ENCODE measurements around the gene MON1A. TPM values are rescaled to one million over a fixed set of nuclear protein-coding genes. Genes with fewer than 3 reads are reported as not detected.
A peak's percentile ranks its signal among the peaks of the same experiment; 100 is the strongest.

The MON1A gene, protein sequence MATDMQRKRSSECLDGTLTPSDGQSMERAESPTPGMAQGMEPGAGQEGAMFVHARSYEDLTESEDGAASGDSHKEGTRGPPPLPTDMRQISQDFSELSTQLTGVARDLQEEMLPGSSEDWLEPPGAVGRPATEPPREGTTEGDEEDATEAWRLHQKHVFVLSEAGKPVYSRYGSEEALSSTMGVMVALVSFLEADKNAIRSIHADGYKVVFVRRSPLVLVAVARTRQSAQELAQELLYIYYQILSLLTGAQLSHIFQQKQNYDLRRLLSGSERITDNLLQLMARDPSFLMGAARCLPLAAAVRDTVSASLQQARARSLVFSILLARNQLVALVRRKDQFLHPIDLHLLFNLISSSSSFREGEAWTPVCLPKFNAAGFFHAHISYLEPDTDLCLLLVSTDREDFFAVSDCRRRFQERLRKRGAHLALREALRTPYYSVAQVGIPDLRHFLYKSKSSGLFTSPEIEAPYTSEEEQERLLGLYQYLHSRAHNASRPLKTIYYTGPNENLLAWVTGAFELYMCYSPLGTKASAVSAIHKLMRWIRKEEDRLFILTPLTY
- total RNA-seq, result 18.1 and 19.1 TPM in 2 replicates

DNA sequence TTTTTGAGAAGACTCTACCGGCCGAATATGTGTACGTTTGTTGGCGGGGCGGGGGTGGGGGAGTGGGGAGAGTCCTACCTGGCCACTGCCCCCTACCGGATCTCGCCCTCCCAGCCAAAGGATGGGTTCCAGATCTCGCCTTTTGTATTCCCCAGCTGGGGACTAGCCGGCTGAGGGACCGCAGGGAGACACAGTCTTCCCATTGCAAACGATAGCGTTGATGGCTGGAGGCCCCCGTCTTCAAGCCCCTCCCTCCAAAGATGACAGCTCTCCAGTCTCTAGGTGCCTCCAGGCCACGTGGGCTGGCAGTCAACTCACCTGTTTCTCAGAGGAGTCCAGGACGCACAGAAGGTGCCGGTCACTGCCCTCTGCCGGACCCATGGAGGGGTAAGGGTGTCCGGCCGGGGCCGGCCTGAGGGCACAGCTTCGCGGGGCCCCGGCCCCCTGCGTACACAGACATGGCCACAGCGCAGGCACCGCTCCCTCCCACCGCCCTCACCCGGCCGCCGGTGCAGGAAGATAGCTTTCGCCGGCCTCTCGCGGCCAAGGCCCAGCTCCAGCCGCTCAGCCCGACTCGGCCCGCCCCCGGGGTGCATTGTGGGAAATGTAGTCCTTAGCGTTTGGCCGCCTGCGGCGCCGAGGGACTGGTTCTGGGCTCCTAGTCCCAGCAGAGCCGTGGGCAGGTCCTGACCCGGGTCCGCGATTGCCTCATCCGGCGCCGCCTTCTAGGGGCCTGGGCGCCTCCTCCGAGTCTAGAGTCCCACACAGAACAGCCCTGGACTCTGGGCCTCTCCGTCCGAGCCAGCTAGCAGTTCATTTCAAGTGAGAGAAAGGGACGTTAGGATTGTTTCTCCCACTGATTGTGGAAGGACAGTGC is at the start of gene MON1A:
TSS of gene MON1A (minus strand) at position 521 of the 877 bp plus-strand sequence. CDS start 16,465 bp downstream, outside the sequence.
- TF ChIP-seq, protein P1, sequence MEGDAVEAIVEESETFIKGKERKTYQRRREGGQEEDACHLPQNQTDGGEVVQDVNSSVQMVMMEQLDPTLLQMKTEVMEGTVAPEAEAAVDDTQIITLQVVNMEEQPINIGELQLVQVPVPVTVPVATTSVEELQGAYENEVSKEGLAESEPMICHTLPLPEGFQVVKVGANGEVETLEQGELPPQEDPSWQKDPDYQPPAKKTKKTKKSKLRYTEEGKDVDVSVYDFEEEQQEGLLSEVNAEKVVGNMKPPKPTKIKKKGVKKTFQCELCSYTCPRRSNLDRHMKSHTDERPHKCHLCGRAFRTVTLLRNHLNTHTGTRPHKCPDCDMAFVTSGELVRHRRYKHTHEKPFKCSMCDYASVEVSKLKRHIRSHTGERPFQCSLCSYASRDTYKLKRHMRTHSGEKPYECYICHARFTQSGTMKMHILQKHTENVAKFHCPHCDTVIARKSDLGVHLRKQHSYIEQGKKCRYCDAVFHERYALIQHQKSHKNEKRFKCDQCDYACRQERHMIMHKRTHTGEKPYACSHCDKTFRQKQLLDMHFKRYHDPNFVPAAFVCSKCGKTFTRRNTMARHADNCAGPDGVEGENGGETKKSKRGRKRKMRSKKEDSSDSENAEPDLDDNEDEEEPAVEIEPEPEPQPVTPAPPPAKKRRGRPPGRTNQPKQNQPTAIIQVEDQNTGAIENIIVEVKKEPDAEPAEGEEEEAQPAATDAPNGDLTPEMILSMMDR (IDR thresholded peaks at IDR 0.05; ENCODE audit: insufficient read depth, low read length, poor library complexity, severe bottlenecking), result peak; percentile 62

DNA sequence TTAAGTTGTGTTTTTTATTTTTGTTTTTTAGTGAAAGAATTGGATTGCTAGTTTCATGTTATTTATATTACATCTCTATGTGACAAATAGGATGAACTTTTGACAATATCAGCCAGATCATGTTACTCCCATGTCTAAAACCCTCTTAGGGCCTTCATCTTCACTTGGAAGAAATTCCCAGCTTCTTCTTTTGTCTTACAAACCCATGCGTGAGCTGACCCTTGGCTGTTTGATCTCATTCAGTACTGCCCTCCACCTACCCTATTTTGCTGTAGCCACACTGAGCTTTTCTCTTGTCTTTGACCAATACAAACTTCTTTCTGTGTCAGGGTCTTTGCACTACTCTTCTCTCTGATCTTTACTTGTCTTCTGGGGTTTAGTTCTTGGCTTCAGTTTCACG is 47.3 kb upstream of the MON1A start:
- Histone ChIP-seq H3K36me3 (ENCODE audit: control insufficient read depth, insufficient read depth, low read length) (no peaks in the 10 kb centered on the region), H3K4me3 (ENCODE audit: low read depth, low read length) (no peak overlapping the region), H3K27me3 (ENCODE audit: control insufficient read depth, insufficient read depth, low read length) (no peaks in the 10 kb centered on the region)
- TF ChIP-seq, protein P1 (IDR thresholded peaks at IDR 0.05; ENCODE audit: insufficient read depth, low read length, poor library complexity, severe bottlenecking), result no peak
- no peak for DNase-seq (ENCODE audit: low read depth)

More for the DNA sequence above, at the start of gene MON1A:
- no peaks in the 10 kb centered on the region for H3K27me3 ChIP-seq (ENCODE audit: control insufficient read depth, insufficient read depth, low read length)
- H3K4me3 ChIP-seq (ENCODE audit: low read depth, low read length), result peak within 1 kb of the TSS; percentile 79
- DNase-seq (ENCODE audit: low read depth), result no peak
- H3K36me3 ChIP-seq (ENCODE audit: control insufficient read depth, insufficient read depth, low read length), result no peaks in the 10 kb centered on the region

DNA sequence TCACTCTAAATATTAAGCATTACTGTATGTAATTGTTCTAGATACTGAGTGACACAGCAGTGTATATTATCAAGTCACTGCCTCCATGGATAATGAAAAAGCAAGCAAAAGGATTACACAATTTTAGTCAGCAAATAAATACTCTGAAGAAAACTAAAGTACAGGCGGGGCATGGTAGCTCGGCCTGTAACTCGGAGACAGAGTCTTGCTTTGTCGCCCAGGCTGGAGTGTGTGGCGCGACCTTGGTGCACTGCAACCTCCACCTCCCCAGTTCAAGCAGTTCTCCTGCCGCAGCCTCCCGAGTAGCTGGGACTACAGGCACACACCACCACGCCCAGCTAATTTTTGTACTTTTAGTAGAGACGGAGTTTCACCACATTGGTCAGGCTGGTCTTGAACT is 43.0 kb upstream of the MON1A start:
- Histone ChIP-seq H3K36me3 (ENCODE audit: control insufficient read depth, insufficient read depth, low read length) (no peaks in the 10 kb centered on the region), H3K4me3 (ENCODE audit: low read depth, low read length) (no peak overlapping the region), H3K27me3 (ENCODE audit: control insufficient read depth, insufficient read depth, low read length) (no peaks in the 10 kb centered on the region)
- TF ChIP-seq, protein P1 (IDR thresholded peaks at IDR 0.05; ENCODE audit: insufficient read depth, low read length, poor library complexity, severe bottlenecking), result no peak
- DNase-seq (ENCODE audit: low read depth), result no peak

DNA sequence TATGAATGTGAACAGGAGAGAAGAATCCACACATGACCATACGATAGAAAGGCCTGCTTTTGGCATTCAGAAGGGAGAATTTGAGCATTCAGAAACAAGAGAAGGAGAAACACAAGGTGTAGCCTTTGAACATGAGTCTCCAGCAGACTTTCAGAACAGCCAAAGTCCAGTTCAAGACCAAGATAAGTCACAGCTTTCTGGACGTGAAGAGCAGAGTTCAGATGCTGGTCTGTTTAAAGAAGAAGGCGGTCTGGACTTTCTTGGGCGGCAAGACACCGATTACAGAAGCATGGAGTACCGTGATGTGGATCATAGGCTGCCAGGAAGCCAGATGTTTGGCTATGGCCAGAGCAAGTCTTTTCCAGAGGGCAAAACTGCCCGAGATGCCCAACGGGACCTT is 38.7 kb upstream of the MON1A start:
- no peaks in the 10 kb centered on the region for H3K27me3 ChIP-seq (ENCODE audit: control insufficient read depth, insufficient read depth, low read length)
- TF ChIP-seq, protein P1 (IDR thresholded peaks at IDR 0.05; ENCODE audit: insufficient read depth, low read length, poor library complexity, severe bottlenecking), result no peak
- no peak overlapping the region for H3K4me3 ChIP-seq (ENCODE audit: low read depth, low read length)
- H3K36me3 ChIP-seq (ENCODE audit: control insufficient read depth, insufficient read depth, low read length), result no peaks in the 10 kb centered on the region
- DNase-seq (ENCODE audit: low read depth), result no peak

DNA sequence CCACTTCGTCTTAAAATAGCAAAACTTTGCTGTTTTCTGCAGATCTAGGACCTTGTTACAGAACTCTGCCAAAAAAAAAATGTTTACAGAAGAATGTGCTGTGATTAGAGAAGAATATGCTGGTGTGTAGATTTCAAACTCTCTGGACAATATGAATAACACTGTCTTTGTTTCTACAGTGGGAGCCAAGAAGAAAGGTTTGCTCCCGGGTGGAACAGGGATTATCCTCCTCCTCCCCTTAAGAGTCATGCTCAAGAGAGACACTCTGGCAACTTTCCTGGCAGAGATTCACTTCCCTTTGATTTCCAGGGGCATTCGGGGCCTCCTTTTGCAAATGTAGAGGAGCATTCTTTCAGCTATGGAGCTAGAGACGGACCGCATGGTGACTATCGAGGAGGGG is 37.7 kb upstream of the MON1A start:
- H3K36me3 ChIP-seq (ENCODE audit: control insufficient read depth, insufficient read depth, low read length), result no peaks in the 10 kb centered on the region
- no peak for DNase-seq (ENCODE audit: low read depth)
- no peak overlapping the region for H3K4me3 ChIP-seq (ENCODE audit: low read depth, low read length)
- no peaks in the 10 kb centered on the region for H3K27me3 ChIP-seq (ENCODE audit: control insufficient read depth, insufficient read depth, low read length)
- TF ChIP-seq, protein P1 (IDR thresholded peaks at IDR 0.05; ENCODE audit: insufficient read depth, low read length, poor library complexity, severe bottlenecking), result no peak
